ENCODE measurements around the gene RMDN3. TPM values are rescaled to one million over a fixed set of nuclear protein-coding genes. Genes with fewer than 3 reads are reported as not detected.

The RMDN3 gene
- total and polyA plus RNA-seq, 2 of the 13 experiments (the other 11 are each of a cell fraction or from before 2014, with no cell fraction given), result 16.8 to 19.5 TPM

GRCh38 chr15:40693904-40694687, 61.0 kb downstream of the RMDN3 start:
- in situ Hi-C loops (cut with HindIII; ENCODE audit: extremely low pct_ligation_motif_present, low pct_unique_long_range_greater_than_20kb), result loop anchor here (10.0 kb wide), 1 partner anchor 201 kb away; the partner anchor contains the start of gene VPS18
- TF ChIP-seq ZMYM2 (CRISPR knock-in tag; IDR thresholded peaks at IDR 0.05) (0 out of 2 replicates have a peak, but pooled peaks have one; percentile 12), ZNF18 (CRISPR knock-in tag; IDR thresholded peaks at IDR 0.05; ENCODE audit: insufficient replicate concordance) (no peak), ZMYM3 (CRISPR knock-in tag; IDR thresholded peaks at IDR 0.05) (no peak), ZFP41 (CRISPR knock-in tag; IDR thresholded peaks at IDR 0.05; ENCODE audit: borderline replicate concordance) (no peak), TBL1XR1 (IDR thresholded peaks at IDR 0.05; ENCODE audit: borderline replicate concordance, low read length, partially characterized antibody) (peak; percentile 18), ZNF510 (CRISPR knock-in tag; IDR thresholded peaks at IDR 0.05; ENCODE audit: low read depth) (0 out of 2 replicates have a peak, but pooled peaks have one; percentile 11), ATF4 (CRISPR knock-in tag; IDR thresholded peaks at IDR 0.05) (peak in 1 of 2 experiments; percentile 38; a peak in 1 of 4 replicates), ZNF790 (CRISPR knock-in tag; IDR thresholded peaks at IDR 0.05; ENCODE audit: borderline replicate concordance) (0 out of 2 replicates have a peak, but pooled peaks have one; percentile 21), SATB2 (CRISPR knock-in tag; IDR thresholded peaks at IDR 0.05) (peak; percentile 13; the same call in 1 of the 2 replicates), ZKSCAN1 (IDR thresholded peaks at IDR 0.05; ENCODE audit: low read length) (no peak), ZBTB33 (CRISPR knock-in tag; IDR thresholded peaks at IDR 0.05) (no peak), JUNB (CRISPR knock-in tag; IDR thresholded peaks at IDR 0.05; ENCODE audit: borderline replicate concordance) (peak; percentile 53; the same call in 1 of the 2 replicates), ZNF615 (CRISPR knock-in tag; IDR thresholded peaks at IDR 0.05; ENCODE audit: borderline replicate concordance) (0 out of 2 replicates have a peak, but pooled peaks have one; percentile 71)
- TF ChIP-seq, protein P1, sequence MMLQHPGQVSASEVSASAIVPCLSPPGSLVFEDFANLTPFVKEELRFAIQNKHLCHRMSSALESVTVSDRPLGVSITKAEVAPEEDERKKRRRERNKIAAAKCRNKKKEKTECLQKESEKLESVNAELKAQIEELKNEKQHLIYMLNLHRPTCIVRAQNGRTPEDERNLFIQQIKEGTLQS (CRISPR knock-in tag; IDR thresholded peaks at IDR 0.05), result no peak
- TF ChIP-seq, protein P2, sequence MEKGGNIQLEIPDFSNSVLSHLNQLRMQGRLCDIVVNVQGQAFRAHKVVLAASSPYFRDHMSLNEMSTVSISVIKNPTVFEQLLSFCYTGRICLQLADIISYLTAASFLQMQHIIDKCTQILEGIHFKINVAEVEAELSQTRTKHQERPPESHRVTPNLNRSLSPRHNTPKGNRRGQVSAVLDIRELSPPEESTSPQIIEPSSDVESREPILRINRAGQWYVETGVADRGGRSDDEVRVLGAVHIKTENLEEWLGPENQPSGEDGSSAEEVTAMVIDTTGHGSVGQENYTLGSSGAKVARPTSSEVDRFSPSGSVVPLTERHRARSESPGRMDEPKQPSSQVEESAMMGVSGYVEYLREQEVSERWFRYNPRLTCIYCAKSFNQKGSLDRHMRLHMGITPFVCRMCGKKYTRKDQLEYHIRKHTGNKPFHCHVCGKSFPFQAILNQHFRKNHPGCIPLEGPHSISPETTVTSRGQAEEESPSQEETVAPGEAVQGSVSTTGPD (CRISPR knock-in tag; IDR thresholded peaks at IDR 0.05), result peak; percentile 78; the same call in 1 of the 2 replicates

More at GRCh38 chr15:40693904-40694687, 61.0 kb downstream of the RMDN3 start:
- Histone ChIP-seq H3K4me1 (ENCODE audit: insufficient read depth, low read length) (peaks cover 20% of the 10 kb centered on the region), H3K27ac (ENCODE audit: extremely low read length, insufficient read depth, low read length) (peak overlapping the region; percentile 97), H3K9ac (ENCODE audit: insufficient read depth, low read depth, low read length) (peak overlapping the region; percentile 90), H4K20me1 (ENCODE audit: insufficient read depth, low read length) (no peaks in the 10 kb centered on the region), H3K4me2 (ENCODE audit: low read depth, low read length) (peak overlapping the region; percentile 94), H3K4me3 (replicated peaks in 1 of 3; ENCODE audit: insufficient read depth in 1 of 3, low read depth in 2 of 3, low read length in 3 of 3) (peak overlapping the region; percentile 80 to 100 (median 92)), H3K79me2 (ENCODE audit: insufficient read depth, low read length) (peaks cover 14% of the 10 kb centered on the region), H3K36me3 (replicated peaks in 1 of 2; ENCODE audit: control insufficient read depth in 1 of 2, insufficient read depth in 2 of 2, low read length in 2 of 2) (peaks cover 0 to 4% of the 10 kb centered on the region in 2 experiments; a peak in 1 of 5 replicates), H2AFZ (ENCODE audit: low read length) (no peak overlapping the region), H3K9me3 (ENCODE audit: low read length) (no peaks in the 10 kb centered on the region), H3K27me3 (ENCODE audit: control insufficient read depth in 1 of 2, insufficient read depth in 2 of 2, low read length in 2 of 2) (peaks cover 0 to 5% of the 10 kb centered on the region in 2 experiments; a peak in 1 of 5 replicates)
- TSS peak; percentile 76 for BruUV-seq (replicated peaks)
- peak; percentile 32 for FAIRE-seq
- POLR2A ChIA-PET, result interaction anchor here (0.6 to 2.3 kb wide), 19 partner anchors 9 to 200 kb away, joined by 3 to 17 read pairs (median 5); partner anchors contain the start of genes DNAJC17, GCHFR, RPUSD2 and VPS18
- intact Hi-C loops (cut with micrococcal nuclease; ENCODE audit: unreplicated experiment), result loop anchor here (1.0 to 10.0 kb wide), 3 partner anchors 99 to 129 kb away; partner anchors contain the start of genes CCDC32 and KNL1
- DNase-seq (ENCODE audit: low spot score), result peak; percentile 6
- CTCF ChIA-PET (ENCODE audit: low intra/inter-chr PET ratio, low total read pairs), result no interaction called here
- ATAC-seq, result peak; percentile 63
- WGBS (ENCODE audit: low lambda C conversion rate), result 2% methylated on average over 29 of the region's 31 CpGs

All from HepG2 (cell line).